ENCODE data around the gene BIRC6.

DNA sequence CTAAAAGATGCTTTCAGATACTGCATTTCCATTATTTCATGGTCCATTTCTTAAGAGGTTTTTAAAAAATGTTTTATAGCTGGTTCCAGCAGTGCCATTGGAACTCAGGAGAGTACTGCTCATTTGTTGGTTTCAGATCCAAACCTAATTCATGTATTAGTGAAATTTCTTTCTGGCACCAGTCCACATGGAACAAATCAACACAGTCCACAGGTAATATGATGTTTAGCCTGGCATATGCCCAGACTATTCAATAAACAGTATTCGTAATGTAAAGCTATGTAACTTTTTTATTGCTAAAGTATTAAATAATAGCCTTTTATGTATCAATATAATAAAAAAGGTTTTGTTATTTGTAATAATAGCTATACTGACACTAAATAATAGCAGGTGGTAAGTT, 134.5 kb downstream of the BIRC6 start:
- TF ChIP-seq, protein P1, sequence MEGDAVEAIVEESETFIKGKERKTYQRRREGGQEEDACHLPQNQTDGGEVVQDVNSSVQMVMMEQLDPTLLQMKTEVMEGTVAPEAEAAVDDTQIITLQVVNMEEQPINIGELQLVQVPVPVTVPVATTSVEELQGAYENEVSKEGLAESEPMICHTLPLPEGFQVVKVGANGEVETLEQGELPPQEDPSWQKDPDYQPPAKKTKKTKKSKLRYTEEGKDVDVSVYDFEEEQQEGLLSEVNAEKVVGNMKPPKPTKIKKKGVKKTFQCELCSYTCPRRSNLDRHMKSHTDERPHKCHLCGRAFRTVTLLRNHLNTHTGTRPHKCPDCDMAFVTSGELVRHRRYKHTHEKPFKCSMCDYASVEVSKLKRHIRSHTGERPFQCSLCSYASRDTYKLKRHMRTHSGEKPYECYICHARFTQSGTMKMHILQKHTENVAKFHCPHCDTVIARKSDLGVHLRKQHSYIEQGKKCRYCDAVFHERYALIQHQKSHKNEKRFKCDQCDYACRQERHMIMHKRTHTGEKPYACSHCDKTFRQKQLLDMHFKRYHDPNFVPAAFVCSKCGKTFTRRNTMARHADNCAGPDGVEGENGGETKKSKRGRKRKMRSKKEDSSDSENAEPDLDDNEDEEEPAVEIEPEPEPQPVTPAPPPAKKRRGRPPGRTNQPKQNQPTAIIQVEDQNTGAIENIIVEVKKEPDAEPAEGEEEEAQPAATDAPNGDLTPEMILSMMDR (IDR thresholded peaks at IDR 0.05; ENCODE audit: insufficient read depth, low read length, poor library complexity, severe bottlenecking) = no peak
- TF ChIP-seq EZH2phosphoT487 (conservative IDR thresholded peaks at IDR 0.05; ENCODE audit: low read length) = no peak
